CD4-positive, alpha-beta memory T cell (primary cell): ENCODE results near the gene SP3. TPM values are rescaled to one million over a fixed set of nuclear protein-coding genes. Genes with fewer than 3 reads are reported as not detected.
A peak's percentile ranks its signal among the peaks of the same experiment; 100 is the strongest.

Source experiments
- CTCF ChIA-PET: fragments of 350-600 bp; sonication (Branson Sonifier 250); formaldehyde crosslinking; loops from one replicate; lab custom pipeline; 2021; ENCODE audit warnings: inconsistent platforms; ENCODE audit not compliant: partially characterized antibody; lab: Charles Lee
- POLR2A ChIA-PET: fragments of 350-600 bp; sonication (Branson Sonifier 250); formaldehyde crosslinking; loops from one replicate; lab custom pipeline; 2021; ENCODE audit not compliant: partially characterized antibody; lab: Charles Lee
- DNase-seq, 5 donors: peaks; one replicate each; pipeline versions ENCODE4 v3.0.0 to v3.0.0-alpha.2; 2020 to 2022; ENCODE audit warnings: mixed read lengths in 1 of 5
- H3K27ac ChIP-seq: one replicate; pipeline ENCODE4 v1.7.0; 2013; ENCODE audit warnings: low read depth, low read length
- H3K27me3 ChIP-seq: 2 replicates; pipeline ENCODE4 v1.7.0; 2013; ENCODE audit warnings: mild to moderate bottlenecking, low read length, moderate library complexity; ENCODE audit not compliant: insufficient read depth
- H3K36me3 ChIP-seq: 2 replicates; pipeline ENCODE4 v1.7.0; 2013; ENCODE audit warnings: mild to moderate bottlenecking, low read length, moderate library complexity; ENCODE audit not compliant: insufficient read depth
- H3K4me1 ChIP-seq: 2 replicates; pipeline ENCODE4 v1.7.0; 2013; ENCODE audit warnings: mild to moderate bottlenecking, low read length, moderate library complexity; ENCODE audit not compliant: insufficient read depth
- H3K4me3 ChIP-seq, 2 donors: one replicate each; pipeline ENCODE4 v1.7.0; 2013; ENCODE audit warnings: low read length in 2 of 2, mild to moderate bottlenecking in 1 of 2
- H3K9me3 ChIP-seq, 2 donors: one replicate each; pipeline ENCODE4 v1.7.0; 2013; ENCODE audit warnings: low read length in 2 of 2, control low read depth in 1 of 2; ENCODE audit not compliant: control insufficient read depth in 1 of 2
- H3K27ac Mint-ChIP-seq, 7 donors: one replicate each; pipeline ENCODE4 v1.8.0; 2020 to 2021; ENCODE audit warnings: mixed read lengths in 7 of 7, mild to moderate bottlenecking in 6 of 7, inconsistent platforms in 3 of 7, moderate library complexity in 3 of 7
- H3K27me3 Mint-ChIP-seq, 2 donors: one replicate each; pipeline ENCODE4 v1.8.0; 2020 to 2021; ENCODE audit warnings: mixed read lengths in 2 of 2
- H3K36me3 Mint-ChIP-seq, 2 donors: one replicate each; pipeline ENCODE4 v1.8.0; 2020 to 2021; ENCODE audit warnings: mixed read lengths in 2 of 2, inconsistent platforms in 1 of 2, mild to moderate bottlenecking in 1 of 2
- H3K4me1 Mint-ChIP-seq, 4 donors: one replicate each; pipeline ENCODE4 v1.8.0; 2020 to 2021; ENCODE audit warnings: mixed read lengths in 4 of 4, mild to moderate bottlenecking in 1 of 4
- H3K4me3 Mint-ChIP-seq, 8 donors: one replicate each; pipeline ENCODE4 v1.8.0; 2020 to 2021; ENCODE audit warnings: mixed read lengths in 8 of 8, mild to moderate bottlenecking in 7 of 8, moderate library complexity in 6 of 8, inconsistent platforms in 3 of 8
- H3K9me3 Mint-ChIP-seq, 8 donors: one replicate each; pipeline ENCODE4 v1.8.0; 2020 to 2021; ENCODE audit warnings: mixed read lengths in 8 of 8, mild to moderate bottlenecking in 5 of 8, inconsistent platforms in 3 of 8, moderate library complexity in 1 of 8
- intact Hi-C: fragments of 100-400 bp; cut with micrococcal nuclease; formaldehyde crosslinking; loops from one replicate; pipeline ENCODE4 v1.15.1; 2023
- polyA plus RNA-seq, 2 donors: library from polyadenylated mRNA; unstranded; fragments of 300-500 nt; fragmentation: Illumina TruSeq; gene quantifications; one replicate each; pipeline ENCODE4 v1.2.3, GENCODE V29; 2021
- total RNA-seq, 2 experiments: library from RNA; stranded (reverse); gene quantifications; one replicate each; pipeline ENCODE4 v1.2.3, GENCODE V29; 2021

SP3 gene
- total and polyA plus RNA-seq, 4 experiments from 2014 or later, result 55.5 to 130 (median 100) TPM

DNA sequence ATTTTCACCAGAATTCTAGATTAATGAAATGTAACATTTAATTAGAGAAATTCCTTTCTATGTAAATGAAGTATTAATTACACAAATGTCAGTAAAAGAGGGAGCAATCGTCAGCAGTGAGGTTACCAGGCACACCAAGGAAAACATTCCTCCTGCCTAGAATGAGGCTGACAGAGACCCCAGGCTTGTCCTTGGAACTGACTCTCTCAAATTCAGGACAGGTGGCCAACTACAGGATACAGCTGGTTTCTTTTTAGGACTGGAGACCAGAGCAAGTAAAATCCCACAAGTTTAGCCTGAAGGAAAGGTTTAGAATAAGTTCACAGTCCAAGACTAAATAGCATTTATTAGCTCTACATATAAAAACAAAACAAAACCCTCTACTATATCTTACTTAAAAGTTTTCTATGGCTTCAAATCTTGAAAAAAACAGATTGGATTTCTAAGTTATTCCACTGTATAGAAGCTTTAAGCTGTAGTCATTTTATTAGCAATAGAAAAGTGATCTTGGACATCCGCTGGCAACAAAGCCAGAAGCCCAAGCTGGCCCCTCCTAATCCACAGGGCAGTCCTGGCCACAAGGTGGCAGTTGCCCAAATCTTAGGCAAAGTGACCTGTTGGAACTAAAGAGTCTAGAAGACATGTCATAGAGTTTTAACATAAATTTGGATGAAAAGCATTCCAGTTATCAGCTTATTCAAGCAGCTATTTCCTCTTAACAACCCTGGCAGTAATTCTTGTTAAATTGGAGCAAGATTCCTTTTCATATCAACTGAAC lies 81.0 kb downstream of the SP3 start:
- Histone ChIP-seq H3K9me3 (no peaks in the 10 kb centered on the region), H3K4me3 (no peak overlapping the region), H3K27me3 (no peaks in the 10 kb centered on the region), H3K4me1 (no peaks in the 10 kb centered on the region), H3K36me3 (no peaks in the 10 kb centered on the region), H3K27ac (no peak overlapping the region)
- H3K4me3 Mint-ChIP-seq, result no peak overlapping the region
- peaks cover 4 to 18% (median 10%) of the 10 kb centered on the region in 8 donors for H3K9me3 Mint-ChIP-seq
- CTCF ChIA-PET, result interaction anchor here (0.7 to 3.6 kb wide), 21 partner anchors 9 to 460 kb away, joined by 3 to 30 read pairs (median 4); no protein-coding TSS in a partner anchor
- no peak overlapping the region for H3K27ac Mint-ChIP-seq
- H3K27me3 Mint-ChIP-seq, result peaks cover 6 to 17% of the 10 kb centered on the region in 2 donors
- peak in 4 of 5 donors; percentile 20 to 24 (median 21) for DNase-seq
- H3K36me3 Mint-ChIP-seq, result peaks cover 0 to 6% of the 10 kb centered on the region in 2 donors
- intact Hi-C loops, result loop anchor here (1.0 kb wide), 2 partner anchors 156 to 457 kb away; no protein-coding TSS in a partner anchor
- H3K4me1 Mint-ChIP-seq, result no peaks in the 10 kb centered on the region
- POLR2A ChIA-PET, result interaction anchor here (0.8 kb wide), 1 partner anchor 159 kb away, joined by 3 read pairs; no protein-coding TSS in a partner anchor

DNA sequence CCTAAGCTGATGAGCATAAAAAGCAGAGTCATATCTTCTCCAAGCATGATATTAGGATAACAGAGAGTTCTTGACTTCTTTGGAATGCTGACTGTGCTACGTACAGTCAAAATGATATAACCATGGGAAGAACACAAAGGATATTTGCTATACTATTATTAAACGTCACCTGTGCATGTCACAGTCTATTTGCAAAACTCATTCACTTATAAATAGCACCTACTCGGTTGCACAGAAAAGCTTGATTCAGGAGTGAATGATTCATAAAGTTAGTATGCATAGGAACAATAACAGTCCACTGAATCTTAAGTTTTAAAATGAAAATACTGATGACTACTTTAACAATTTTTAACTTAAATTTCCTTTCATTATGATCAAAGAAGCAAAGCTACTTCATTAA lies 83.3 kb downstream of the SP3 start:
- Histone ChIP-seq H3K27ac (no peak overlapping the region), H3K4me3 (no peak overlapping the region), H3K9me3 (no peaks in the 10 kb centered on the region), H3K36me3 (no peaks in the 10 kb centered on the region), H3K4me1 (no peaks in the 10 kb centered on the region), H3K27me3 (no peaks in the 10 kb centered on the region)
- H3K27me3 Mint-ChIP-seq, result peaks cover 8 to 9% of the 10 kb centered on the region in 2 donors
- ChIA-PET POLR2A (no interaction called here), CTCF (interaction anchor here (3.6 kb wide), 1 partner anchor 459 kb away, joined by 30 read pairs; no protein-coding TSS in a partner anchor)
- H3K27ac Mint-ChIP-seq, result no peak overlapping the region
- H3K4me3 Mint-ChIP-seq, result no peak overlapping the region
- peaks cover 0 to 2% (median 0%) of the 10 kb centered on the region in 8 donors for H3K9me3 Mint-ChIP-seq
- no peak for DNase-seq
- H3K36me3 Mint-ChIP-seq, result no peaks in the 10 kb centered on the region
- H3K4me1 Mint-ChIP-seq, result no peaks in the 10 kb centered on the region
- intact Hi-C loops, result no loop called here

DNA sequence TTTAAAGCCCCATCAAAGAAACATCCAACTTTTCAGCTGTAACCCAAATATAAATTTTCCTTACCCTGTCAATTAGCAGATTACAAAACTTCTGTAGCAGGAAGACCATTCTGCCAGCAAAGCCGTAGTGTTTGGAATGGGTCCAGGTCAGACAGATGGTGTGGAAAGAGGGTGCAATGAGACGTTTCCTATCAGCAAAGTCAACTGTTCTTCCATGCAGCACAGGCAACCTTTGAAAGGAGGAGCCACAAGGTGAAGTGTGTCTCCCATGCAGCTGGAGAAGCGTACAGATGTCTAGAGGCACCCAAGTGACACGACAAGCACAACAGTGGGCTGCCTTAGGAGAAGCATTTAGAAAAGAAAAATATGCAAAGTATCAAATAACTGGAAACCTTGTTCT lies 83.7 kb downstream of the SP3 start:
- ChIA-PET POLR2A (no interaction called here), CTCF (interaction anchor here (3.6 kb wide), 1 partner anchor 460 kb away, joined by 30 read pairs; no protein-coding TSS in a partner anchor)
- Mint-ChIP-seq H3K27me3 (peaks cover 8 to 9% of the 10 kb centered on the region in 2 donors), H3K4me3 (no peak overlapping the region), H3K9me3 (peaks cover 0 to 2% (median 0%) of the 10 kb centered on the region in 8 donors), H3K27ac (no peak overlapping the region), H3K4me1 (no peaks in the 10 kb centered on the region), H3K36me3 (no peaks in the 10 kb centered on the region)
- H3K9me3 ChIP-seq, result no peaks in the 10 kb centered on the region
- no peak overlapping the region for H3K27ac ChIP-seq
- no peaks in the 10 kb centered on the region for H3K27me3 ChIP-seq
- no peaks in the 10 kb centered on the region for H3K4me1 ChIP-seq
- H3K36me3 ChIP-seq, result no peaks in the 10 kb centered on the region
- intact Hi-C loops, result no loop called here
- DNase-seq, result no peak
- no peak overlapping the region for H3K4me3 ChIP-seq

DNA sequence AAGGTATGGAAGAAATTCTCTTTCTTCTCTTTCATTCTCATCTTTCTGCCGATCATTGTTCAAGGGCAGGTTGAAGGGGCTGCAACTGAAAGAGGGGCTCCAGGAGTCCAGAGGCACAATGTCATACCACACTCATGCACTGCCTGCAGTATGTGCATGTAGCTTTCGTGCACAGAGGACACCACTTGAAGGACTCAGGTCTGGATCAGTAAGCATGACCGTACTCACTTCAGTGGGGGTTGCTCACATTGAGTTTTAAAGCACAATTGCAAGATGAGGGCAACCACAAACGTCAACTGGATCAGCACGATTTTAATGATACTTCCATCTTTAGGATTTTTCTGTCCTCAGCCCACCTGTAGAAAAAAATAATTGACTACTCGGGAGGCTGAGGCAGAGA lies 84.6 kb downstream of the SP3 start:
- Histone ChIP-seq H3K4me1 (no peaks in the 10 kb centered on the region), H3K27ac (no peak overlapping the region), H3K27me3 (no peaks in the 10 kb centered on the region), H3K9me3 (no peaks in the 10 kb centered on the region), H3K4me3 (no peak overlapping the region), H3K36me3 (no peaks in the 10 kb centered on the region)
- Mint-ChIP-seq H3K36me3 (no peaks in the 10 kb centered on the region), H3K9me3 (no peaks in the 10 kb centered on the region), H3K4me1 (no peaks in the 10 kb centered on the region), H3K4me3 (no peak overlapping the region), H3K27me3 (peaks cover 6 to 9% of the 10 kb centered on the region in 2 donors), H3K27ac (no peak overlapping the region)
- CTCF ChIA-PET, result no interaction called here
- POLR2A ChIA-PET, result no interaction called here
- intact Hi-C loops, result no loop called here
- DNase-seq, result no peak

DNA sequence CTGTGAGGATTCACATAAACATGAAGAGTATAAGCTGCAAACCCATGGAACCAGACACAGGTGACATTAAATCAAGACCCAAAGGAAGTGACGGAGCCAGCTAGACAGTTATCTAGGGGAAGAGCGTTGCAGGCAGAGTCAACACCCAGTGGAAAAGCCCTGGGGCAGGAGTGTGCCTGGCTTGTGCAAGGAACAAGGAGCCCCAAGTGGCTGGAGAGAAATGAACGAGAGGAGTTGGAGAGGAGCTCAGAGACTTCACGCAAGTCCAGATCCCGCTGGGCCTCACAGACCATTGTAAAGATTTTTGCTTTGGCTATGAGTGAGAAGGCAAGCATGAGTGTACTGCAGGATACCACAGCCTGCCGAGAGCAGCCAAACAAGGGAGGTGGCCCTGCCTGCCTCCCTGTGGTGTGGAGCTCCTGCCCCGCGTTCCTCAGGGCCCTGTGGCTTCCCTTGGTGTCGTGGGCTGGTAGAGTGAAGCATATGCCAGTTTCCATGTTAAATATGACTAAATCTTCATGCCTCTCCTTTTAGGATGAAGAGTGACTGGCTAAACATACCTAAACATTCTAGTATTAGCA lies 88.2 kb downstream of the SP3 start:
- Mint-ChIP-seq H3K4me1 (no peaks in the 10 kb centered on the region), H3K9me3 (no peaks in the 10 kb centered on the region), H3K36me3 (no peaks in the 10 kb centered on the region), H3K27me3 (peaks cover 6 to 11% of the 10 kb centered on the region in 2 donors), H3K4me3 (no peak overlapping the region), H3K27ac (no peak overlapping the region)
- no peak overlapping the region for H3K4me3 ChIP-seq
- no peaks in the 10 kb centered on the region for H3K9me3 ChIP-seq
- H3K36me3 ChIP-seq, result no peaks in the 10 kb centered on the region
- CTCF ChIA-PET, result no interaction called here
- no peak for DNase-seq
- H3K4me1 ChIP-seq, result no peaks in the 10 kb centered on the region
- intact Hi-C loops, result no loop called here
- no peak overlapping the region for H3K27ac ChIP-seq
- POLR2A ChIA-PET, result no interaction called here
- H3K27me3 ChIP-seq, result no peaks in the 10 kb centered on the region

DNA sequence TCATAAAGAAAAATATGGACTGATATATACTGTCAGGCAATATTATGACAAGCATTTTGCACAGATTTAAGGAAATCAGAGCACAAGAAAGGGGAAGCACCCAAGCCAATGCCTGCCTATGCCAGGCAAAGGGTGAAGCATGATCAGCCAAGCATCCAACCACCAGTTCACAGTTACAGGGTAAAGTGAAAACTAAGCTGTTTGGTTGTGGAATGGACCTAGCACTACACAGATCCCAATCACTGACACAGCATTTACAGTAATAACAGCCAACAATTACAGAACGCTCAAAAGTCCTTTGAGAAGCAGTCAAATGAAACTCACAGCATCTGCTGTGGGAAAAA lies 90.3 kb downstream of the SP3 start:
- Histone ChIP-seq H3K9me3 (no peaks in the 10 kb centered on the region), H3K4me3 (no peak overlapping the region), H3K4me1 (no peaks in the 10 kb centered on the region), H3K36me3 (no peaks in the 10 kb centered on the region), H3K27me3 (no peaks in the 10 kb centered on the region), H3K27ac (no peak overlapping the region)
- Mint-ChIP-seq H3K4me3 (no peak overlapping the region), H3K4me1 (no peaks in the 10 kb centered on the region), H3K9me3 (no peaks in the 10 kb centered on the region), H3K36me3 (no peaks in the 10 kb centered on the region), H3K27ac (no peak overlapping the region), H3K27me3 (peaks cover 8 to 10% of the 10 kb centered on the region in 2 donors)
- DNase-seq, result no peak
- intact Hi-C loops, result no loop called here
- POLR2A ChIA-PET, result no interaction called here
- CTCF ChIA-PET, result interaction anchor here (1.8 kb wide), 1 partner anchor 9 kb away, joined by 5 read pairs; no protein-coding TSS in a partner anchor
